ENCODE results near the gene SAA4. TPM values are rescaled to one million over a fixed set of nuclear protein-coding genes. Genes with fewer than 3 reads are reported as not detected.

Gene SAA4
- total and polyA plus RNA-seq, 10 of the 15 experiments (the other 5 are each of a cell fraction or from before 2014, with no cell fraction given) = not detected

- TF ChIP-seq ZBTB40 (IDR thresholded peaks at IDR 0.05; ENCODE audit: borderline replicate concordance) (no peak), GABPA (IDR thresholded peaks at IDR 0.05; ENCODE audit: low read depth) (no peak), ZNF207 (IDR thresholded peaks at IDR 0.05; ENCODE audit: borderline replicate concordance) (no peak), RAD51 (IDR thresholded peaks at IDR 0.05) (no peak), EGR1 (IDR thresholded peaks at IDR 0.05; ENCODE audit: borderline replicate concordance in 1 of 2, low read depth in 2 of 2, low read length in 2 of 2) (no peak), SP1 (IDR thresholded peaks at IDR 0.05; ENCODE audit: low read depth, low read length) (no peak), SPI1 (IDR thresholded peaks at IDR 0.05; ENCODE audit: borderline replicate concordance, insufficient read depth, low read depth, low read length) (no peak)
Observed at GRCh38 chr11:18230859-18231258, 5.7 kb downstream of the SAA4 start (continued).

- ChIA-PET CTCF (interaction anchor here (1.4 to 1.6 kb wide), 2 partner anchors 14 to 19 kb away, joined by 4 to 6 read pairs; no protein-coding TSS in a partner anchor), RAD21 (ENCODE audit: unreplicated experiment) (interaction anchor here (0.6 to 1.4 kb wide), 2 partner anchors 16 to 179 kb away, joined by 3 to 4 read pairs; no protein-coding TSS in a partner anchor), SMC1A (ENCODE audit: uncharacterized antibody, unreplicated experiment) (interaction anchor here (1.2 kb wide), 1 partner anchor 14 kb away, joined by 4 read pairs; no protein-coding TSS in a partner anchor), POLR2A (interaction anchor here (0.7 to 1.1 kb wide), 3 partner anchors 8 to 1011 kb away, joined by 3 to 7 read pairs (median 4); partner anchors contain the start of gene E2F8)
- H3K9me3 ChIP-seq (replicated peaks; ENCODE audit: control insufficient read depth, insufficient read depth, low read length) = no peaks in the 10 kb centered on the region
- peak overlapping the region; percentile 63 for H2AFZ ChIP-seq (ENCODE audit: control insufficient read depth, low read depth, low read length)
- no peaks in the 10 kb centered on the region for H3K27me3 ChIP-seq (replicated peaks in 1 of 2; ENCODE audit: control insufficient read depth in 2 of 2, insufficient read depth in 2 of 2, low read length in 1 of 2)
- ATAC-seq = peak; percentile 97
- no peak for FAIRE-seq
- H3K27ac ChIP-seq (ENCODE audit: control insufficient read depth, insufficient read depth) = peak overlapping the region; percentile 68
- BruUV-seq (replicated peaks) = no TSS peak
- H3K36me3 ChIP-seq (ENCODE audit: control insufficient read depth in 2 of 2, insufficient read depth in 2 of 2, low read length in 1 of 2) = no peaks in the 10 kb centered on the region
- TF ChIP-seq IRF3 (IDR thresholded peaks at IDR 0.05) (no peak), GABPA (IDR thresholded peaks at IDR 0.05; ENCODE audit: low read depth) (peak; percentile 29; the same call in 1 of the 2 replicates), SPI1 (IDR thresholded peaks at IDR 0.05; ENCODE audit: borderline replicate concordance, insufficient read depth, low read depth, low read length) (peak; percentile 85), NFIC (IDR thresholded peaks at IDR 0.05; ENCODE audit: low read depth, low read length) (no peak)
- no peaks in the 10 kb centered on the region for H4K20me1 ChIP-seq (ENCODE audit: control insufficient read depth, insufficient read depth)
- no peak overlapping the region for H3K4me3 ChIP-seq
- peak overlapping the region; percentile 76; the same call in 1 of the 2 replicates for H3K4me2 ChIP-seq (ENCODE audit: control insufficient read depth, insufficient read depth)
- H3K4me1 ChIP-seq (ENCODE audit: control insufficient read depth, insufficient read depth, low read length) = peaks cover 8% of the 10 kb centered on the region
- in situ Hi-C loops (cut with MboI) (no loop called here), intact Hi-C loops (cut with micrococcal nuclease; ENCODE audit: unreplicated experiment) (no loop called here)
- WGBS (ENCODE audit: insufficient coverage, insufficient replicate concordance, low lambda C conversion rate, missing lambda C conversion rate) = 0% methylated on average over 2 of the region's 3 CpGs
- H3K79me2 ChIP-seq (ENCODE audit: control insufficient read depth, insufficient read depth, low read length) = no peaks in the 10 kb centered on the region
- DNase-seq (ENCODE audit: low read depth, low spot score) = peak; percentile 49
- no peak overlapping the region for H3K9ac ChIP-seq (ENCODE audit: control insufficient read depth, insufficient read depth, low read length)
Observed at GRCh38 chr11:18229501-18229900, 7.1 kb downstream of the SAA4 start.

All from GM12878 (cell line).